GM18502 (cell line): ENCODE measurements around the gene VWA8.

Experiments
- ATAC-seq: cut with Tn5 transposase; IDR thresholded peaks from one replicate; pipeline ENCODE4 v1.9.1; 2021; ENCODE audit warnings: mild to moderate bottlenecking; ENCODE audit not compliant: unreplicated experiment, poor library complexity

VWA8 gene

DNA sequence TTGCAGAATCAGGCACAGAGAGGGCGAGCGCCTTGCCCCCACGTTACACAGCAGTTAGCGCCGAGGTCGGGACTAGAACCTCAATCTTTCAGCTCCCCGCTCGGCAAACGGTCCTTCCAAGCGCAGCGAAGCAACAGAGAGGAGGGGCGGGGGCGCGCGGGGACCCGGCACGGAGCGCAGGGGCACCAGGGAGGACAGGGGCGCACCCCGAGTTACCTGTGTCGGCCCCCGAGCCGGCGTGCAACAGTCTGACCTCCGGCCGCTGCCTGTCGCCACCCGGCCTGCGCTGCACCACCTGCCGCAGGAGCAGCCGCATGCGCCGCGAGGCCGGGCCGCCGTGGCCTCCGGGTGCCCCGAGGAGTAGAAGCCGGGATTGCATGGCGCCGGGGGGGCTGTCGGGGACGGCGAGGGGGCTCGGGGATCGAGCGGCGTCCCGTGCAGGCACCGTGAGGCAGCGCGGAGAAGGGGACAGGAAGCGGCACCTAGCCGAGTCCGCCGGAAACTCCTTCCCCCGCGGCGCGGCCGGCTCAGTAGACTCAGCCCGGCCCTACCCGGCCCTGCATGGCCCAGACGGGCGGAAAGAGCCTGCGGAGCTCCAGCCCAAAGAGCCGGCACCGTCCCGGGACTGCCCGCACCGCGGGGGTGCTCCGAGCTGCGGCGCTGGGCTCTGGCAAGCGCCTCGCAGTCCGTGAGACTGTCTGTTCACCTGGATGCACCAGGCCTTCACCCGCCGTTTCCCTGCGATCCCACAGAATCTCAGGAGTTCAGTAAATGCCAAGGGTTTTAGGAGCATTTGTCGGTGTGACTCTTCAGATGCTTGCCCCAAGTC lies at the start of gene VWA8:
Gene VWA8 (minus strand): TSS at position 473 of the 829 bp plus-strand sequence. CDS start 94 bp downstream, at position 379.
- ATAC-seq = peak; percentile 89

DNA sequence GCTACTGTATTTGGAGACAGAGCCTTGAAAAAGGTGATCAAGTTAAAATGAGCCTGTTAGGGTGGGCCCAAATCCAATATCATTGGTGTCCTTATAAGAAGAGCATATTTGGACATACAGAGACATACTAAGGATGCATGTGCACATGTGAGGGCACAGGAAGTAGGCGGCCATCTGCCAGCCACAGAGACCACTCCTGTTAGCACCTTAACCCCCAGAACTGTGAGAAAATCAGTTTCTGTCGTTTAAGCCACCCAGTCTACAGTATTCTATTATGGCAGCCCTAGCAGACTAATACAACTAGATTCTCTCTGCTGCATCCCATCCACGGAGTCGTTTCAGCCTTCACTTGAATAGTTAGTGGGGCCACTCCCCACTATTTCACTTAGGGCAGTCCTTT lies 48.1 kb upstream of the VWA8 start:
- no peak for ATAC-seq

DNA sequence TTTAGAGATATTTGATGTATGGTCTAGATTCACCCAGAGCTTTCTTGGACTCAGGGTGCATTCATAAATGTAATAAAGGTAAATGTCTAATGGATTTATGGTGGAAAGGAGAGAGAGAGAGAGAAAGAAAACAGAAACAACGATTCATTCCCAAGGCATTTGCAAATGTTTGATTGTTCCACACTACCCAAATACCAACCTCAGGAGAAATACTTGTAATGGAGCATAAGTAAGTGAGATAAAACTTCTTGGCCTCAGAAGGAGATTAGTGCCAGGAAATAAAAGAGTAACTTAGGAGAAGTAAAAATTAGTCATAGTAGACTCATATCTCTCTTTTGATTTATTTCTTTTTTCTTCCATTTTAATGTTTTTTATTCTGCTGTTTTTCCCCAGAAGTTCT lies 46.9 kb upstream of the VWA8 start:
- no peak for ATAC-seq

DNA sequence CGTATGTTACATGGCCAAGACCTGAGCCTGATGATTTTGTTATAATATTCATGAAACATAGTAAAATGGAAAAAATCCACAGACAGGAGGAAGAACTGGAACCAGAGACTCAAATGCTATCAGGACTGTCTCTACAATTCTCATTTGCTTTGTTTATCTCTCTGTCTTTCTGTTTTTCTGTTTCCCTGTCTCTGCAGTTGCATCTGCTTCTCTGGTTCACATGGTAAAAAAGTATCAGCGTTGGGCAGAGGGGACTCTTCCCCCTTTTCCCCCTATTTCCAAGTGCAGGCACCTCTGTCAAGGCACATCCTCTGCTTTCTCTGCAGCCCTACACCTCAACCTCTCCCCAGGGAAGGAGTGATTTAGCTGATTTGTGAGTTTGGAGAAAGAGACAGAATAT lies 41.2 kb upstream of the VWA8 start:
- ATAC-seq = no peak

DNA sequence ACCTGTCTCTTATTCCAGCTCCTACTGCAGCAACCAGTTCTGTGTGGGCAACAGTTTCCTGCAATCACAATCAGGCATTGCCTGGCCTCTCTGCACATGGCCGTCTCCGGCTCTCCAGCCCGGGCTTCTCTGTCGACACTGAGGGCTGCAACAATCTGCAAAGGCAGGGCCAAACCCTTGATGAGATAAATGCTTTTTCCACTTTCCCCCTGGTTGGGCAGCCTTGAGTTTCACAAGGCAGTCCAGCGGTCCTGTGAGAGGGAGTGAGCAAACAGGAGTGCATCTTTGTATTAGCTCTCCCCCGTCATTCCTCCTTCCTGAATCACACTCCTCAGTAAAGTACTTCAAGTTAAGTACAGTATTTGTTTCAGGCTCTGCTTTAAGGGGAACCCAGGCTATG lies 40.7 kb upstream of the VWA8 start:
- ATAC-seq = no peak

DNA sequence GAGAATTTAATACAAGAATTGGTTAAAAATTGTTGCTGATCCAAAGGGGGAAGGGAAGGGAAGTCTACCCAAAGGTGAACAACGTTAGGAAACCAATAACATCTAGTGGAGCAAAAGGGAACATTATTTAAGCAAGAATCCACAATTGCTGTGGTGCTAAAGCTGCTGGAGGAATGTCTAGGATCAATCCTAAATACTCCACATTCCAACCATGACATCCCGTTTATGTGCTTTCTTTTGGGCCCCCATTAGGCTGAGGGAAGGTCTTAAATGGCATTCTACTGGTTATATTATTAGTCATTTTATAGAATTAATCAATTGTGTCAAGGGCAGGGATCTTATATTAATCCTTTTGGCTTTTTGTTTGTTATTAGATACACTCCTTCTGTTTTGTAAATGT lies 39.9 kb upstream of the VWA8 start:
- ATAC-seq = no peak

DNA sequence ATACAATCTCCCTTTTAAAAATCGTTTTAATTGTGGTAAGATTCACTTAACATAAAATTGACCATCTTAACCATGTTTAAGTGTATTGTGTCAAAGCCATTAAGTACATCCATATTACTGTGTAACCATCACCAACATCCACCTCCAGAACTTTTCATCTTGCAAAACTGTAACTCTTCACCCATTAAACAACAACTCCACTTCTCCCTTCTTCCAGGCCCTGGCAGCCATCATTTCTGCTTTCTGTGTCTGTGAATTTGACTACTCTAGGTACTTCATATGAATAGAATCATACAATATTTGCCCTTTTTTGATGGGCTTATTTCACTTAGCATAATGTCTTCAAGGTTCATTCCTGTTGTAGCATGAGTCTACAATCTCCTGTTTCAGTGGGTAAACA lies 36.5 kb upstream of the VWA8 start:
- ATAC-seq = no peak

DNA sequence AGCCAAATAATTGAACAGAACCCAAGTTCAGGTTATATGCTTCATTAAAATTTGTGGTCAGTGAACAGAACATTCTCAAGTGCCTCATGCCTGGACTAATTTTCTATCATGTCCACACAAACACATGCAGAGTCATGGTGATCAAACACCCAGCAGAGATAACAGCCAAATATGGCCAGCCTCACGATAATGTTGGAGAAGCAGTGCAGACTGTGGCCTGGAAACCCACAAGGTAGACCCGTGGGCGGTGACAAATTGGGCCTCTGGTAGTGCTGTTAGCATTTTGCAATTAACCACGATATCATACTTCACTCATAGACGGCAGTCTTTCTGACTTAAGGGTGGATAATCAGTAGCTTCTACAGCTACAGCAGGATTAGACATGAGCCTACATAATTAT lies 35.0 kb upstream of the VWA8 start:
- ATAC-seq = no peak

DNA sequence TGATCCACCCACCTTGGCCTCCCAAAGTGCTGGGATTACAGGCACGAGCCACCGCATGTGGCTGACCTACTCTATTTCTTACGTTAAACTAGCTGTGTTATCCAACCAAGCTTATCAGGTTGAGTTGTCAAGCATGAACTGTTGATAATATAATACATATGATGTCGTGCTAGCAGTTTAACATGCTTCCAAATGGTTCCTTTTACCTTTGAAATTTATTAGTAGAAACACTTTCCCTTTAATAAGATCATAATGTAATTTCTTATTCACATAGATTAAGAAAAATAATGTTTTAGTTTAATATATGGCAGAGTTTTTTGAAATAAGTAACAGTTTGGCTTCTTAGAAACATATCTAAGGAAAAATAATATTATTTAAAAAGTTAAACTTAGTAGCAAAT lies 34.4 kb upstream of the VWA8 start:
- no peak for ATAC-seq

DNA sequence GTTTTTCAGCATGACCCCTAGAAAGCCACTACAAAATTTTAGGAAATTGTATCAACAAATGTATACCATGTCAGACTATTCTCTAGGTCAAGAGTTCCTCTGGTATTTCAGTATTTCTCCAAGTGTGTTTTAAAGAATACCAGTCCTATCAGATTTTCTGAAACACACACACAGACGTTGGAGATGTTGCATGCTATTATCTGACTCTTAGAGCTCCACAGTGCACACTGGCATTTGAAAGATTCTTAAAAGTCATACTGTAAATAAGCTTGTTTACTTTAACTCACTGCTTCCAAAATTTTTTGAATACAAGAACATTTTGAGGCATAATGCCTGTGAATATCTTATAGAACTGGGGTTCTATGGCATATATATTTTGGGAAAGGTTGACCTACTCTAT lies 33.8 kb upstream of the VWA8 start:
- no peak for ATAC-seq

DNA sequence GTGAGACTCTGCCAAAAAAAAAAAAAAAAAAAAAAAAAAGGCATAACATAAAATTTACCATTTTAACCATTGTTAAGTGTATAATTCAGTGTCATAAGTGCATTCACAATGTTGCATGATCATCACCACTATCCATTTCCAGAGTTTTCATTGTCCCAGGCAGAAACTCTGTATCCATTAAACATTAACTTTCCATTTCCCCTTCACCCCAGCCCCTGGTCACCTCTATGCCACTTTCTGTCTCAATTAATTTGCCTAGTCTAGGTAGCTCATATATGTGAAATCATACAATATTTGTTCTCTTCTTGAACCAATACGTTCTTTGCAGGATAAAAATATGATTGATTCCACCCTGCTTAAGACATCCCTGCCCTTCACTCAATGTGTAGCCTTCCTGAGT lies 31.0 kb upstream of the VWA8 start:
- ATAC-seq = no peak

DNA sequence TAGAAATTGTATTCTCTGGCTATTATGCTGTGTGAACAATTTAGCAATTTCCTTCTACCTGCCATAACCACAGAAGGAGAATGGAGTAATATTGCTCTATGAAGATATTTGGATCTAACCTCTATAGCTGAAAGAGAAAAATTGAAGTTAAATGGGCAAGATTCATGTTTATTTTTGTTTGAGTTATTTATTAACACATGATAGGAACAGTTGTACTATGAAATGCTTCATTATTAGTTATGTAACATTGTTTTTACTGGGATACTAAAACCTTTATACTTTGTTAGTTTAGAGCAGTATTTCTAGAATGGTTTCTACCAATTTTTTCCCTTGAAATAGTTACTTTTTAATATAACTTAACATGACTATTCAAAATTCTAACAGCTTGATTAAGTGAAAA lies 27.3 kb upstream of the VWA8 start:
- ATAC-seq = no peak

DNA sequence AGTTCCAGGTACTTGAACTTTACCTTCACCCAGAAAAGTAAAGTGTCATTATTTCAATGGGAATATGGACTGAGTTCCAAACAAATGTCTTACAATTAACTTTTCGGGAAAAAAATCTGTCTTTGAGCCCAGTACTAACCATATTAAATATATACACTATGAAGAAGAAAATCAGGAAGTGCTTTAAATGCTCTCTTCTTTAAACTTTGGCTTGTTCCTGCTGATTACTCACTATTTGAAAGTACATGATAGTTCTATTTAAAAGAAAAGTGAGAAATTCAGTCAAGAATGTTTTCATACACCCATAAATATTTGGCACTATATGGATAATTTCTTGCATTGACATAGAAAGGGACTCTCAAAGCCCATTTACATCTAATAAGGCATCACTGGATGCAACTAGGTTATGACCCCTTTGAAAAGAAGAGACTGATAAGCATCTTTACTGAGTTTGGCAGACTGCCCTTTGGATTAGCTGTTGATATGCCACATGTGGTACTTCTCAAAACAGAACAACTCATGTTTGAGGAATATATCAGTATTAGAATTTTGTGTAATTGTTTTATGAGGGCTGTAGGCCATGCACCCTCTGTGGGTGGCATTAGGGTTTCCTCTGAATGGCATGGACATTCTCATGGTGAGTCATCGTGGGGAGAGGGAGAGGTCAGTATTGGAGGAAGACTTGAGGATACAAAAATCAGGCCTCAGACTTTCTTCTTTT lies 25.0 kb upstream of the VWA8 start:
- no peak for ATAC-seq

DNA sequence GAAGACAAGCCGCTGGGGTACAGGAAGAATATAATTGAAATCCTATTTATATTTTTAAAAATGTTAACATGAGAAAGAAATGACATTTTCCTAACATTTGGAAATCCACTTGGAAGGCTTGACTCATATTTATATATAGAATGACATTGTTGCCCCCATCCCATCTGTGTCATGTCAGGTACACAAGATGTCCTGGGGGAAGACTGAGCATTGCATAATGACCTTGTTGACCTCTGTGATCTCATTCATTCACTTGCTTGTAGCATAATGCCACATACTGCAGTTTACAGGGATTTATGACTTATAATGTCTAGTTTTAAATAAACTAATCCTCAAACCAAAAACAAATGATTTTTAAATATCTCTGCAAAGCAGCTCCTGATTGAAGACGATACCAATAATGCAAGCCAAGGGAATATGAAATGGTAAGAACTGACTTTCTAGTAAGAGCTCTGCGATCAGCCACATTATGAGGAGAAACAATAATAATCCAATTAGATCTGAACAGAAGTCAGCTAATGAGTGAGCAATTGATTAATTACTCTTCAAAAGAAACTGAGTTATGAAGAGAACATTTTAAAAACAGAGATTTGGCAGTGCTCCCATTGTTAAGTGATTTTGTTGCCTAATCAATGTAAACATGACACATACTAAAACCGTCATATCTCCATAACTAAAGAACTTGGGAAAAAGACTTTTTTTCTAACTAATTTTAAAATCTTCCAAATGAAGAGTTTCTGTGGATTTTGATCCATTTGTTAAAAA lies 21.2 kb upstream of the VWA8 start:
- ATAC-seq = no peak

DNA sequence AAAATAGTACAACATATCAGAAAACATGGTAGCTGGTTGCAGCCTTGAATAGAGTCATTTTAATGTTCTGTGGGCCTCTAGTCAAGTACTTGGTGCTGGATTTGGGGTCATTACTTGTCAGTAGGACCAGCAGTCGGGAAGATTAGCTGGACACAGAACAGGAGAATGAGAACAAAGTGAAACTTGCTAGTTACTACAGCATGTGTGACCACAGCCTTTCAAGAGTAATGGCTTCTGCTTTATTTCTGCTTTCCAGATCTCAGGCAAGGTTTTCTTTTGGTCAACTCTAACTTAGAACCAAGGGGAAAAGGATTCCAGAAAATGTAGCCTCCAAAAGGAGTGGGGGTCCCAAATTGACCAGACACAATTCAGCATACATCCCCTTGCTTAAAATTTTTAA lies 17.1 kb upstream of the VWA8 start:
- no peak for ATAC-seq

DNA sequence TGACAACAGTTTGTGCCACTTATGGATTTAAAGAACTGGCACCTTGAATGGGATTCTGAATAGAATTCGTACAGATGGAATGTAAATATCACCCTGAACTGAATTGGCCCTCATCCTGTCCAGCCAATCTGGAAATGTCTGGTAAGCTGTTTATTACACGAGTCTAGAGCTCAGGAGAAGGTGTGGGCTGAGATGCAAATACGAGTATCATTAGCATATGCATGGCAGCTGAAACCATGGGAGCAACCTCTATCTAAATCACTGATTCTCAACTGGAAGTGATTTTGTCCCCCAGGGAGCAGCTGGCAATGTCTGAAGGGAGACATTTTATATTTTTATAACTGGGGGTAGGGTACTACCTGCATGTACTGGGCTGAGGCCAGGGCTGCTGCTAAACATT lies 15.6 kb upstream of the VWA8 start:
- no peak for ATAC-seq

DNA sequence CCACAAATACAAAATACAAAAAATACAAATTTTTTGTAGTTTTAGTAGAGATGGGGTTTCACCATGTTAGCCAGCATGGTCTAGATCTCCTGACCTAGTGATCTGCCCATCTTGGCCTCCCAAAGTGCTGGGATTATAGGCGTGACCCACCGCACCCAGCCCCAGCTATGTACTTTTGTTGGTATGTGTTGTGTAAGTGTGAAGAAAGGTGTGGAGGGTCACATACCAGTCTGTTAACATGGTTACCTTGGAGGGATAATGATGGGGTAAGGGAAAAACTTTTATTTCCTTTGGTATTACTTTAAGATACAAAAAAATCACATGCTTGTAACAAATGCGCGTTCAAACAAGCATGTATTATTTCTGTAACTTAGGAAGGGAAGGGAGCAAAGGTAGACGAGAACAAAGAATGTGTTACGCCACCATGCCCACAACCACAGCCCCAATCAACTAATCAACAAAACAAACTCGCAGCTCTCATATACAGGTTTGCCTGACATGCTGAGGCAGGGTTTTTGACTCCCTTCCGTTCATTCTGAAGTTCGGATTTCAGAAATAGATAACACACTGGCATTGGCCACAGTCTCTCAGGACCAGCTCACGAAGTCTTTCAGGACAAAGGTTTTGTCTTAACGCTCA lies 13.5 kb upstream of the VWA8 start:
- ATAC-seq = no peak

DNA sequence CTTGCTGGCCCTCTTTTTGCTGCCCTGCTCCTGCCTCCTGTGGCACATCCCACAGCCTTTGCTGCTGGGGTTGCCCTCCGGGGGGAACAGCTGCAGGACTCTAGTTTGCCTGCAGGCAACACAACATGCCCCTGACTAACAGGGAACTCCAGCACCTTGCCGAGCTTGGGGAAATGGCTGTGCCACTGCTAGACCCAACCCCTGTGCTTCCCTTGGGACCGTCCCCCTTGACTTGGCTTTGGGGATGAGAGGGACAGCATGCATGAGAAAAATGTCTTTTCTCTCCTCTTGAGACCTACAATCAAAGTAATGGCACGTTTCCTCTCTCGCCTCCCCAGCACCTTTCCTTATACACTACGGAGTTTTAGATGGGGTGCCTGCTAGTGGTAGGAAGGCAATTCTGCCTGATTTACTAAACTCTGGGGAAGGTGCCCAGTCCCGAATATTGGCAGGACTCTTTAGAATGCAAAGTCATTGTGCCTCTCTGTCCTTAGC lies 12.4 kb upstream of the VWA8 start:
- no peak for ATAC-seq

DNA sequence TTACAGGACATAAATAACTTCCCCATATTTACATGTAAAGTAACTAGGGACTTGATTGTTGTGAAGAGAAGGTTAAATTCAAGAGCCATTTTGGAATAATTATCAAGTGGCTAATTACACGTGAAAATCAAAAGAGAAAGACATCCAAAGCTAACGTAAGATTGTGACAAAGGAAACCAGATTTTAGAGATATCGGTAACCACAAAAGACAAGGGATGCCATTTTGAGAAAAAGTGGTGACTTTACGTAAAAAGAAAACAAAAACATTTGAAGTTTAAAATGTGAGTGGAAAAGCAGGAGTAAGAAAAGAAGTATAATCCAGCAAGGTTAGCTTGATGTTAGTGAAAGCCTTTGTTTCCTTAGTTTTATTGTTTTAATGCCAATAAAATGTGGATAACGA lies 10.9 kb upstream of the VWA8 start:
- no peak for ATAC-seq

DNA sequence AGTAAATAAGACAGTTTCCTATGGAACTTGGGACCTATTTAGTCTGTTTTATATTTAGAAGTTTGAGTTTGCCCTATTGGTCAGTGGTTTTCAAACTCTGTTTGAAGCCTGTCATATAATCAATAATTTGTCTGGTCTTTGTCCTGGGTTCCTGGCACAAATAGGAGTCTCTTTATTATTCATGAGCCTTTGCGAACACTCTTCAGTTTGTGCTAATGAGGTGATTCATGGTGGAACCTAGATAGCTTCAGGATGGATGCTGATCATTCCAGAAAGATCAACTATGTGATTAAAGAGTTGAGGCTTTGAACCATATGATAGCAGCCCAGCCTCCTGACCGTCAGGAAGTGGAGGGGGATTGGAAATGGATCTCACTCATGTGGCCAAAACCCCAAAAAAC lies 10.0 kb upstream of the VWA8 start:
- no peak for ATAC-seq

DNA sequence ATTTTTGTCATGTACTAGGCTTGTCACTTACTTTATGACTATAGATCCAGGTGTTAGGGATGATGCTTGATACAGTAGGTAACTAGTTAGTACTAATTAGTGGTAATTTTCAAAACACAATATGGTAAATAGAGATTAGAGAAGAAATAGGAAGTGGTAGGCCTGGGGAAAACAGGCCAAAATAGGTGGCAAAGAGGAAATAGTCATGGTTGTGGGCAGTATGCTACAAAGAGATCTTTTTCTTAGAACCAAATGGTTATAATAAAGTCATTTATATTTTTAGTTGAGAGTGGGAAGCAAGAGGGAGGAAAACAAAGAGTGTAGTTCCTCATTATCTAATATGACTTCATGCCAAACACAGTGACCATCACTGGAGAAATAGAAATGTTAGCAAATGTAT lies 9.1 kb upstream of the VWA8 start:
- no peak for ATAC-seq
